H1 (cell line): ENCODE data around the gene TLR9. TPM values are rescaled to one million over a fixed set of nuclear protein-coding genes. Genes with fewer than 3 reads are reported as not detected.

Experiments
- CTCF ChIA-PET: fragments of 300-600 bp; sonication (Branson Sonifier 250); formaldehyde crosslinking; loops from one replicate; lab custom pipeline; 2021; ENCODE audit not compliant: partially characterized antibody; lab: Charles Lee
- POLR2A ChIA-PET: fragments of 300-600 bp; sonication (Branson Sonifier 250); formaldehyde crosslinking; loops from one replicate; lab custom pipeline; 2021; ENCODE audit warnings: inconsistent platforms; ENCODE audit not compliant: partially characterized antibody; lab: Charles Lee
- DNase-seq, 2 experiments: peaks; one replicate each; pipeline versions ENCODE4 v3.0.0 to v3.0.0-alpha.2; 2010 to 2022; ENCODE audit warnings: low spot score in 2 of 2, low read depth in 1 of 2, mixed read lengths in 1 of 2
- FAIRE-seq: peaks from 2 replicates; lab custom pipeline; 2011; peaks lifted over from hg19 to GRCh38; lab: Jason Lieb, UNC
- H2AFZ ChIP-seq: 2 replicates; pipeline ENCODE4 v1.8.1; 2012; ENCODE audit warnings: low read length, inconsistent platforms
- H2AK5ac ChIP-seq: 2 replicates; pipeline ENCODE4 v1.6.1; 2013; ENCODE audit warnings: low read depth, low read length
- H2BK120ac ChIP-seq: replicated peaks from 2 replicates; pipeline ENCODE3; 2013; ENCODE audit warnings: low read depth, low read length, inconsistent platforms
- H2BK12ac ChIP-seq: 2 replicates; pipeline ENCODE4 v1.6.1; 2013; ENCODE audit warnings: low read depth, low read length
- H2BK15ac ChIP-seq: 2 replicates; pipeline ENCODE4 v1.6.1; 2013; ENCODE audit warnings: low read length
- H2BK20ac ChIP-seq: 2 replicates; pipeline ENCODE4 v1.6.1; 2013; ENCODE audit warnings: low read length
- H2BK5ac ChIP-seq: 2 replicates; pipeline ENCODE4 v1.6.1; 2013; ENCODE audit warnings: low read depth, low read length
- H3K14ac ChIP-seq: 2 replicates; pipeline ENCODE4 v1.6.1; 2013; ENCODE audit warnings: inconsistent platforms; ENCODE audit not compliant: insufficient read length
- H3K18ac ChIP-seq: 2 replicates; pipeline ENCODE4 v1.6.1; 2013; ENCODE audit warnings: low read length; ENCODE audit errors: extremely low read depth
- H3K23ac ChIP-seq: 2 replicates; pipeline ENCODE4 v1.6.1; 2013; ENCODE audit warnings: inconsistent platforms; ENCODE audit not compliant: insufficient read length
- H3K23me2 ChIP-seq: 2 replicates; pipeline ENCODE4 v1.6.1; 2013; ENCODE audit warnings: low read depth, low read length
- H3K27ac ChIP-seq: 2 replicates; pipeline ENCODE4 v1.6.1; 2011; ENCODE audit warnings: low read depth, low read length, inconsistent platforms
- H3K27me3 ChIP-seq, 4 experiments: replicated peaks in 1 of 4; 1 replicate in 1 of 4; 2 replicates in 3 of 4; pipeline versions ENCODE4 v1.6.1 to v1.8.1; 2011 to 2013; ENCODE audit warnings: low read length in 3 of 4, mild to moderate bottlenecking in 3 of 4, inconsistent platforms in 2 of 4, mixed read lengths in 2 of 4, moderate library complexity in 1 of 4; ENCODE audit not compliant: control insufficient read depth in 3 of 4, insufficient read depth in 3 of 4; ENCODE audit errors: extremely low read depth in 1 of 4
- H3K36me3 ChIP-seq, 4 experiments: 2 replicates each; pipeline versions ENCODE4 v1.6.1 to v1.8.1; 2011 to 2013; ENCODE audit warnings: mild to moderate bottlenecking in 4 of 4, low read length in 3 of 4, moderate library complexity in 2 of 4, control low read depth in 1 of 4, inconsistent platforms in 1 of 4; ENCODE audit not compliant: insufficient read depth in 4 of 4, control insufficient read depth in 2 of 4
- H3K4ac ChIP-seq: replicated peaks from 2 replicates; pipeline ENCODE3; 2013; ENCODE audit warnings: low read length, low read depth, mixed read lengths, inconsistent platforms; ENCODE audit not compliant: insufficient read length
- H3K4me1 ChIP-seq, 4 experiments: replicated peaks in 1 of 4; 1 replicate in 1 of 4; 2 replicates in 3 of 4; pipeline versions ENCODE4 v1.6.1 to v1.8.1; 2011 to 2013; ENCODE audit warnings: low read length in 3 of 4, inconsistent platforms in 2 of 4, mixed read lengths in 1 of 4; ENCODE audit not compliant: insufficient read depth in 4 of 4, control insufficient read depth in 3 of 4
- H3K4me2 ChIP-seq, 2 experiments: 2 replicates each; pipeline versions ENCODE4 v1.6.1 to v1.8.1; 2011 to 2013; ENCODE audit warnings: low read depth in 2 of 2, low read length in 2 of 2, control low read depth in 1 of 2, inconsistent platforms in 1 of 2, mild to moderate bottlenecking in 1 of 2; ENCODE audit not compliant: insufficient read depth in 1 of 2
- H3K4me3 ChIP-seq, 4 experiments: fragments of 200-600, 300-600 bp in 1 of 4; sonication (generic), shearing (Covaris generic), sonication (Bioruptor Twin) in 1 of 4; 2 replicates each; pipeline versions ENCODE4 v1.5.1 to v1.8.1; 2011 to 2016; ENCODE audit warnings: low read length in 4 of 4, low read depth in 3 of 4, control low read depth in 2 of 4, inconsistent platforms in 2 of 4, mild to moderate bottlenecking in 2 of 4, mixed read lengths in 1 of 4, moderate library complexity in 1 of 4; ENCODE audit not compliant: insufficient read depth in 2 of 4; ENCODE audit errors: extremely low read depth in 1 of 4
- H3K56ac ChIP-seq: replicated peaks from 2 replicates; pipeline ENCODE3; 2013; ENCODE audit warnings: low read depth, mild to moderate bottlenecking, mixed read lengths, low read length, inconsistent platforms; ENCODE audit not compliant: insufficient read length
- H3K79me1 ChIP-seq: 2 replicates; pipeline ENCODE4 v1.6.1; 2013; ENCODE audit warnings: low read depth, low read length, control low read depth
- H3K79me2 ChIP-seq, 2 experiments: 2 replicates each; pipeline versions ENCODE4 v1.6.1 to v1.8.1; 2012 to 2013; ENCODE audit warnings: low read length in 2 of 2, mild to moderate bottlenecking in 2 of 2, inconsistent platforms in 1 of 2; ENCODE audit not compliant: insufficient read depth in 2 of 2, control insufficient read depth in 1 of 2
- H3K9ac ChIP-seq, 4 experiments: replicated peaks in 1 of 4; 1 replicate in 1 of 4; 2 replicates in 3 of 4; pipeline versions ENCODE4 v1.6.1 to v1.8.1; 2011 to 2013; ENCODE audit warnings: low read depth in 3 of 4, low read length in 3 of 4, control low read depth in 2 of 4, mild to moderate bottlenecking in 2 of 4, moderate library complexity in 2 of 4, inconsistent platforms in 1 of 4; ENCODE audit errors: extremely low read depth in 1 of 4
- H3K9me3 ChIP-seq, 2 experiments: 2 replicates each; pipeline versions ENCODE4 v1.6.1 to v1.8.1; 2012 to 2013; ENCODE audit warnings: mild to moderate bottlenecking in 2 of 2, moderate library complexity in 2 of 2, control low read depth in 1 of 2, inconsistent platforms in 1 of 2, low read depth in 1 of 2, low read length in 1 of 2, mixed read lengths in 1 of 2; ENCODE audit not compliant: insufficient read depth in 2 of 2
- H4K20me1 ChIP-seq, 2 experiments: replicated peaks in 1 of 2; 2 replicates each; pipeline versions ENCODE3 to v1.8.1; 2011 to 2013; ENCODE audit warnings: inconsistent platforms in 2 of 2, low read length in 2 of 2, mild to moderate bottlenecking in 1 of 2; ENCODE audit not compliant: insufficient read depth in 2 of 2, control insufficient read depth in 1 of 2
- H4K5ac ChIP-seq: 2 replicates; pipeline ENCODE4 v1.6.1; 2013; ENCODE audit warnings: low read length, low read depth, mixed read lengths, inconsistent platforms; ENCODE audit not compliant: insufficient read length
- H4K8ac ChIP-seq: 2 replicates; pipeline ENCODE4 v1.8.0; 2013; ENCODE audit warnings: mild to moderate bottlenecking, moderate library complexity, low read length, inconsistent platforms; ENCODE audit not compliant: insufficient read depth; ENCODE audit errors: extremely low read depth
- H4K91ac ChIP-seq: replicated peaks from 2 replicates; pipeline ENCODE3; 2013; ENCODE audit warnings: low read length, mixed read lengths, inconsistent platforms; ENCODE audit not compliant: insufficient read length
- BACH1 ChIP-seq: IDR thresholded peaks from 2 replicates; pipeline ENCODE4 v1.6.1; 2012; ENCODE audit warnings: low read length, improper control_type of control experiment
- TEAD4 ChIP-seq: IDR thresholded peaks from 2 replicates; pipeline ENCODE4 v1.6.1; 2012; ENCODE audit warnings: low read depth, low read length, inconsistent platforms, mixed read lengths
- WGBS, 2 experiments: shearing (Covaris generic) in 1 of 2; methylation state at CpG; one replicate each; pipeline versions ENCODE4 v1.1.6 to v1.1.7; 2013 to 2015; ENCODE audit warnings: low lambda C conversion rate in 2 of 2, mixed read lengths in 2 of 2, inconsistent platforms in 1 of 2, low coverage in 1 of 2, missing lambda C conversion rate in 1 of 2; ENCODE audit not compliant: insufficient replicate concordance in 2 of 2, insufficient coverage in 1 of 2, insufficient read length in 1 of 2; ENCODE audit errors: extremely low coverage in 1 of 2, missing lambda C conversion rate in 1 of 2; 5-methylcytosine and 5-hydroxymethylcytosine counted together
- polyA plus RNA-seq, 7 experiments: library from polyadenylated mRNA; depleted of rRNA in 3 of 7; stranded (reverse) in 5 of 7; unstranded in 2 of 7; fragments of >200 nt in 5 of 7; fragments of 200-250 nt in 2 of 7; gene quantifications; 1 replicate in 5 of 7; 2 replicates in 1 of 7; 4 replicates in 1 of 7; pipeline versions ENCODE4 v1.2.1 to v1.2.3, GENCODE V29; 2011 to 2013; ENCODE audit warnings: missing spikeins in 2 of 7, mixed read lengths in 2 of 7
- total RNA-seq: library from RNA; stranded (reverse); fragmentation: NEBNext Ultra II Directional; extraction: Animal tissue kit (Norgen Biotek cat#: 25700); gene quantifications from 2 replicates; pipeline ENCODE4 v1.2.1, GENCODE V29; 2021

Gene TLR9
- total and polyA plus RNA-seq, 2 of the 8 experiments (the other 6 are each of a cell fraction or from before 2014, with no cell fraction given) = 0.05 TPM; not detected in 1

DNA sequence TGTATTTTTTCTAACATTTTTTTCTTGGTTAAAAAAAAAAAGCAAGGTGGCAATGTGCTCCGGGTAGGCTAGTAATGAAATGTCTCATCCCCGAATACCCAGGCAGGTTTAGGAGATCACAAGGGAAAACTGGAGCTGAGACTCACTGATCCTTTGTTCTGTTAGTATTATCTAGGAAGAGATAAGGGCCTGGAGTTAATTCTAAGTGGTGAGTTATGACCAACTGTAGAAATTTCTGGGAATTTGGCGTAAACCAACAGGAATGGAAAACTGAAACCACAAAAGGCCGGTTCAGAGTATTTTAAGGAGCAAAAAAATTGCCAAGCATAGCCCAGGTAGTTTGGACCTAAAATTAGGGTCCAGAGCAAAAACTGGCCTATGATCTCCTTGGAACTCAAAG, 32.5 kb upstream of the TLR9 start:
- FAIRE-seq (no peak), DNase-seq (no peak)
- no peak overlapping the region for H3K9ac ChIP-seq
- H4K8ac ChIP-seq = no peak overlapping the region
- H3K79me1 ChIP-seq = no peaks in the 10 kb centered on the region; the same call in 1 of the 2 replicates
- H3K18ac ChIP-seq = no peak overlapping the region
- no peak overlapping the region for H3K23ac ChIP-seq
- H3K36me3 ChIP-seq = peaks cover 39 to 96% (median 80%) of the 10 kb centered on the region in 4 experiments
- H2BK20ac ChIP-seq = no peak overlapping the region
- H3K56ac ChIP-seq = no peak overlapping the region
- H2BK15ac ChIP-seq = no peak overlapping the region
- no peaks in the 10 kb centered on the region for H3K9me3 ChIP-seq
- no peak overlapping the region for H2AFZ ChIP-seq
- no peaks in the 10 kb centered on the region for H3K27me3 ChIP-seq
- peaks cover 8 to 11% of the 10 kb centered on the region in 2 experiments for H4K20me1 ChIP-seq
- H2BK12ac ChIP-seq = no peak overlapping the region
- H3K4me2 ChIP-seq = no peak overlapping the region
- H3K4me1 ChIP-seq = no peaks in the 10 kb centered on the region
- no peaks in the 10 kb centered on the region for H3K23me2 ChIP-seq
- no peak overlapping the region for H4K5ac ChIP-seq
- H2BK120ac ChIP-seq = no peak overlapping the region
- ChIA-PET CTCF (interaction anchor here (1.1 to 4.5 kb wide), 4 partner anchors 11 to 154 kb away, joined by 3 to 21 read pairs (median 4); no protein-coding TSS in a partner anchor), POLR2A (no interaction called here)
- H3K4ac ChIP-seq = no peak overlapping the region
- no peak overlapping the region for H2AK5ac ChIP-seq
- WGBS, 2 experiments = 94% methylated on average over 4 of the region's 4 CpGs; no CpG with 5 or more reads in 1 of the 2 experiments
- TF ChIP-seq BACH1 (no peak), TEAD4 (no peak)
- H3K27ac ChIP-seq = no peak overlapping the region
- peaks cover 0 to 9% of the 10 kb centered on the region in 2 experiments; a peak in 2 of 4 replicates for H3K79me2 ChIP-seq
- no peak overlapping the region for H3K4me3 ChIP-seq
- no peak overlapping the region for H3K14ac ChIP-seq
- H4K91ac ChIP-seq = no peak overlapping the region
- H2BK5ac ChIP-seq = no peak overlapping the region
